Measurements from ENCODE around the gene NCOR1.
"Not testable (repeated sequence)": the region's sequence is repeated elsewhere in the genome, so short reads cannot be mapped to it uniquely, and the experiment has no call there.

The NCOR1 gene

DNA sequence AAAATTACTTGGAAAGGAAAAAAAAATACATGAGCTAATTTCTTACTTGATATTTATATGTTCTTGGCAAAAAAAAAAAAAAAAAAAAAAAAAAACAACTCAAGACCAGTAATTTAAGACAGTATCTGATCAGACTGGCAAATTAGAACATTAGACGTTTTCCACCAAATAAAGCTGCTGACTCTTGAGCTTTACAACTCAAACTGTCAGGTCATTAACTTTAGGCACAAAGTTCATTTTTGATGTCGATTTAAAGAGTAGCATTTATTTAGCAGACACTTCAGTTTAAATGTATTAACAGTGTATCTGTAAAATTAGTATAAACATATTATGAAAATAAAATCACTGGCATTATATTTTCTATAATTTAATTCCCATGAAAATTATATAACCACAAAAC is 66.7 kb downstream of the NCOR1 start:
- Histone ChIP-seq H2AFZ (ENCODE audit: low read length) (no peak overlapping the region), H3F3A (ENCODE audit: insufficient read depth, low read length) (no peaks in the 10 kb centered on the region), H3K9ac (ENCODE audit: low read length) (no peak overlapping the region), H3K9me2 (replicated peaks; ENCODE audit: insufficient read depth, low read length) (no peaks in the 10 kb centered on the region), H3K79me2 (ENCODE audit: low read length) (no peaks in the 10 kb centered on the region), H4K20me1 (ENCODE audit: insufficient read depth, low read length) (no peaks in the 10 kb centered on the region), H3K36me3 (replicated peaks; ENCODE audit: insufficient read depth, low read length) (no peaks in the 10 kb centered on the region; the same call in 1 of the 2 replicates), H3K27me3 (replicated peaks; ENCODE audit: insufficient read depth, low read length) (no peaks in the 10 kb centered on the region), H3K4me2 (ENCODE audit: low read depth, low read length) (no peak overlapping the region), H3K4me1 (ENCODE audit: low read length) (no peaks in the 10 kb centered on the region), H3K4me3 (ENCODE audit: low read length) (no peak overlapping the region), H3K9me3 (replicated peaks; ENCODE audit: insufficient read depth, low read length) (no peaks in the 10 kb centered on the region), H3K27ac (ENCODE audit: low read length) (no peak overlapping the region)
- TF ChIP-seq EZH2 (optimal IDR thresholded peaks at IDR 0.05; ENCODE audit: low read depth, low read length) (no peak), EZH2phosphoT487 (IDR thresholded peaks at IDR 0.05; ENCODE audit: low read length) (no peak)
- TF ChIP-seq, protein P1, sequence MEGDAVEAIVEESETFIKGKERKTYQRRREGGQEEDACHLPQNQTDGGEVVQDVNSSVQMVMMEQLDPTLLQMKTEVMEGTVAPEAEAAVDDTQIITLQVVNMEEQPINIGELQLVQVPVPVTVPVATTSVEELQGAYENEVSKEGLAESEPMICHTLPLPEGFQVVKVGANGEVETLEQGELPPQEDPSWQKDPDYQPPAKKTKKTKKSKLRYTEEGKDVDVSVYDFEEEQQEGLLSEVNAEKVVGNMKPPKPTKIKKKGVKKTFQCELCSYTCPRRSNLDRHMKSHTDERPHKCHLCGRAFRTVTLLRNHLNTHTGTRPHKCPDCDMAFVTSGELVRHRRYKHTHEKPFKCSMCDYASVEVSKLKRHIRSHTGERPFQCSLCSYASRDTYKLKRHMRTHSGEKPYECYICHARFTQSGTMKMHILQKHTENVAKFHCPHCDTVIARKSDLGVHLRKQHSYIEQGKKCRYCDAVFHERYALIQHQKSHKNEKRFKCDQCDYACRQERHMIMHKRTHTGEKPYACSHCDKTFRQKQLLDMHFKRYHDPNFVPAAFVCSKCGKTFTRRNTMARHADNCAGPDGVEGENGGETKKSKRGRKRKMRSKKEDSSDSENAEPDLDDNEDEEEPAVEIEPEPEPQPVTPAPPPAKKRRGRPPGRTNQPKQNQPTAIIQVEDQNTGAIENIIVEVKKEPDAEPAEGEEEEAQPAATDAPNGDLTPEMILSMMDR (IDR thresholded peaks at IDR 0.05; ENCODE audit: low read length), result no peak
- no peak for DNase-seq

DNA sequence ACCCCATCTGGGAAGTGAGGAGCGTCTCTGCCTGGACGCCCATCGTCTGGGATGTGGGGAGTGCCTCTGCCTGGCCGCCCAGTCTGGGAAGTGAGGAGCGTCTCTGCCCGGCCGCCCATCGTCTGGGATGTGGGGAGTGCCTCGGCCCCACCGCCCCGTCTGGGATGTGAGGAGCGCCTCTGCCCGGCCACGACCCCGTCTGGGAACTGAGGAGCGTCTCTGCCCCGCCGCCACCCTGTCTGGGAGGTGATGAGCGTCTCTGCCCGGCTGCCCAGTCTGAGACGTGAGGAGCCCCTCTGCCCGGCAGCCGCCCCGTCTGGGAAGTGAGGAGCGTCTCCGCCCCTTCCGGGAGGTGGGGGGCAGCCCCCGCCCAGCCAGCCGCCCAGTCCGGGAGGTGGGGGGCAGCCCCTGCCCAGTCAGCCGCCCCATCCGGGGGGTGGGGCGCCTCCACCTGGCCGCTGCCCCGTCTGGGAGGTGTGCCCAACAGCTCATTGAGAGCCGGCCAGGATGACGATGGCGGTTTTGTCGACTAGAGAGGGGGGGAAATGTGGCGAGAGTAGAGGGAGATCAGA is 69.9 kb downstream of the NCOR1 start:
- H3K9me3 ChIP-seq (replicated peaks; ENCODE audit: insufficient read depth, low read length); H3K4me3 ChIP-seq (ENCODE audit: low read length); H3K4me2 ChIP-seq (ENCODE audit: low read depth, low read length); H3K9ac ChIP-seq (ENCODE audit: low read length); H3K79me2 ChIP-seq (ENCODE audit: low read length); H3K27me3 ChIP-seq (replicated peaks; ENCODE audit: insufficient read depth, low read length); H3F3A ChIP-seq (ENCODE audit: insufficient read depth, low read length); H2AFZ ChIP-seq (ENCODE audit: low read length); H3K27ac ChIP-seq (ENCODE audit: low read length); H3K4me1 ChIP-seq (ENCODE audit: low read length); H4K20me1 ChIP-seq (ENCODE audit: insufficient read depth, low read length); H3K36me3 ChIP-seq (replicated peaks; ENCODE audit: insufficient read depth, low read length); H3K9me2 ChIP-seq (replicated peaks; ENCODE audit: insufficient read depth, low read length); DNase-seq: not testable (repeated sequence)

DNA sequence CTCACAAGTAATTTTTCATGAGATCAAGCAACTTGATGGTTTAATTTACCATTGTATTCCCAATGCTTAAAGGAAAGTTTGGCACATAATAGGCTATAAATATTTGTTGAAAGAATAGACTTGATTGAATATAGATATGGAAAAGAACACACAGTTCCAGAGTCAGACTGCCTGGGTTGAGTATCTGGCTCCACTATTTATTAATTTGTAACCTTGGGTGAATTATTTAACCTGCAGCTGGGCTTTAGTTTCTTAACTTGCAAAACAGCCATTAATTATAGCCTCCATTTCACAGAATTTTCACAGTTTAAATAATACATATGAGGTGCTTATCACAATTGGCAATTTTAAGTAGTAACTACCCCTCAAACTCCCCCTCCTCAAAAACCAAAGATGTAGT is 73.6 kb downstream of the NCOR1 start:
- H3K4me1 ChIP-seq (ENCODE audit: low read length), result no peaks in the 10 kb centered on the region
- peaks cover 2% of the 10 kb centered on the region for H3K36me3 ChIP-seq (replicated peaks; ENCODE audit: insufficient read depth, low read length)

DNA sequence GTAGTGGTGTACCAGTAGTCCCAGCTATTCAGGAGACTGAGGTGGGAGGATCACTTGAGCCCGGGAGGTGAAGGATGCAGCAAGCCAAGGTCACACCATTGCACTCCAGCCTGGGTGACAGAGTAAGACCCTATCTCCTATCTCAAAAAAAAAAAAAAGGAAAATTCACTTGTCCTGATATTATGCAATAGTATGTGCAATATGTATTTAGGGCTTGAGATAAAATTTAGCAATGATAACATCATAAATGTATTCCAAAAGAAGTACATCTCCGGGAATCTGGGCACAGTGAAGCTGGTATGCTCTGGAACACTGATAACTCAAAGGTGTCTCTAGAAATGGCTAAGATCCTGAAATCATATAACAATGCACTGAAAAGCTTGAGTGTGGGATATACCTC is 74.5 kb downstream of the NCOR1 start:
- Histone ChIP-seq H3K79me2 (ENCODE audit: low read length) (no peaks in the 10 kb centered on the region), H4K20me1 (ENCODE audit: insufficient read depth, low read length) (no peaks in the 10 kb centered on the region), H3K27me3 (replicated peaks; ENCODE audit: insufficient read depth, low read length) (no peaks in the 10 kb centered on the region), H3K36me3 (replicated peaks; ENCODE audit: insufficient read depth, low read length) (peaks cover 2% of the 10 kb centered on the region), H3K4me2 (ENCODE audit: low read depth, low read length) (no peak overlapping the region), H3K4me3 (ENCODE audit: low read length) (no peak overlapping the region), H3F3A (ENCODE audit: insufficient read depth, low read length) (no peaks in the 10 kb centered on the region), H3K9ac (ENCODE audit: low read length) (no peak overlapping the region), H3K27ac (ENCODE audit: low read length) (no peak overlapping the region), H3K9me3 (replicated peaks; ENCODE audit: insufficient read depth, low read length) (no peaks in the 10 kb centered on the region), H3K4me1 (ENCODE audit: low read length) (no peaks in the 10 kb centered on the region), H2AFZ (ENCODE audit: low read length) (no peak overlapping the region), H3K9me2 (replicated peaks; ENCODE audit: insufficient read depth, low read length) (no peaks in the 10 kb centered on the region)
- TF ChIP-seq, protein P1 (IDR thresholded peaks at IDR 0.05; ENCODE audit: low read length), result no peak
- TF ChIP-seq EZH2 (optimal IDR thresholded peaks at IDR 0.05; ENCODE audit: low read depth, low read length) (no peak), EZH2phosphoT487 (IDR thresholded peaks at IDR 0.05; ENCODE audit: low read length) (no peak)
- DNase-seq, result no peak

More for the DNA sequence above, 73.6 kb downstream of the NCOR1 start:
- Histone ChIP-seq H3K79me2 (ENCODE audit: low read length) (no peaks in the 10 kb centered on the region), H3K4me2 (ENCODE audit: low read depth, low read length) (no peak overlapping the region), H3K9me3 (replicated peaks; ENCODE audit: insufficient read depth, low read length) (no peaks in the 10 kb centered on the region), H3K27me3 (replicated peaks; ENCODE audit: insufficient read depth, low read length) (no peaks in the 10 kb centered on the region), H3K9ac (ENCODE audit: low read length) (no peak overlapping the region), H3K27ac (ENCODE audit: low read length) (no peak overlapping the region), H3K9me2 (replicated peaks; ENCODE audit: insufficient read depth, low read length) (no peaks in the 10 kb centered on the region), H3F3A (ENCODE audit: insufficient read depth, low read length) (no peaks in the 10 kb centered on the region), H4K20me1 (ENCODE audit: insufficient read depth, low read length) (no peaks in the 10 kb centered on the region), H3K4me3 (ENCODE audit: low read length) (no peak overlapping the region), H2AFZ (ENCODE audit: low read length) (no peak overlapping the region)
- TF ChIP-seq EZH2 (optimal IDR thresholded peaks at IDR 0.05; ENCODE audit: low read depth, low read length), result no peak
- no peak for TF ChIP-seq EZH2phosphoT487 (IDR thresholded peaks at IDR 0.05; ENCODE audit: low read length)
- TF ChIP-seq, protein P1 (IDR thresholded peaks at IDR 0.05; ENCODE audit: low read length), result no peak
- no peak for DNase-seq
